SK-N-SH treated with all-trans-retinoic acid at 6 μM for 48 hours (cell line): ENCODE measurements around the gene RIPK4.

Source experiments
- ATAC-seq: fragments of 200-7000 bp; cut with Tn5 transposase; 3 replicates; pipeline ENCODE4 v1.9.1; 2020; ENCODE audit warnings: mild to moderate bottlenecking, moderate library complexity
- ARNTL ChIP-seq: fragments of 450-650 bp; formaldehyde crosslinking; IDR thresholded peaks from 2 replicates; pipeline ENCODE4 v1.5.0; 2020; ENCODE audit warnings: low read depth, mild to moderate bottlenecking, moderate library complexity, borderline replicate concordance
- BACH2 ChIP-seq: fragments of 250-450 bp; sonication (Bioruptor Pico); IDR thresholded peaks from 2 replicates; pipeline ENCODE4 v1.9.0; 2021; ENCODE audit warnings: mild to moderate bottlenecking, borderline replicate concordance
- CREB5 ChIP-seq: fragments of 250-450 bp; sonication (Bioruptor Pico); IDR thresholded peaks from 2 replicates; pipeline ENCODE4 v1.5.1; 2020; ENCODE audit warnings: low read depth, mild to moderate bottlenecking, moderate library complexity
- ESRRG ChIP-seq: fragments of 250-450 bp; sonication (Bioruptor Pico); IDR thresholded peaks from 2 replicates; pipeline ENCODE4 v1.6.1; 2021; ENCODE audit warnings: mild to moderate bottlenecking
- GLIS3 ChIP-seq: fragments of 250-450 bp; sonication (Bioruptor Pico); IDR thresholded peaks from 2 replicates; pipeline ENCODE4 v1.5.0; 2020; ENCODE audit warnings: mild to moderate bottlenecking, moderate library complexity
- ISL1 ChIP-seq: fragments of 250-450 bp; sonication (Bioruptor Pico); IDR thresholded peaks from 2 replicates; pipeline ENCODE4 v2.1.2; 2022; ENCODE audit warnings: mild to moderate bottlenecking, moderate library complexity
- OSR1 ChIP-seq: fragments of 250-450 bp; sonication (Bioruptor Pico); IDR thresholded peaks from 2 replicates; pipeline ENCODE4 v1.8.0; 2022; ENCODE audit warnings: moderate library complexity, mild to moderate bottlenecking, inconsistent platforms
- POU6F1 ChIP-seq: fragments of 250-450 bp; sonication (Bioruptor Pico); IDR thresholded peaks from 2 replicates; pipeline ENCODE4 v1.8.0; 2021; ENCODE audit warnings: low read depth, mild to moderate bottlenecking, moderate library complexity, borderline replicate concordance
- RARB ChIP-seq: fragments of 250-450 bp; sonication (Bioruptor Pico); IDR thresholded peaks from 2 replicates; pipeline ENCODE4 v1.8.0; 2021; ENCODE audit warnings: mild to moderate bottlenecking, moderate library complexity
- SNAI2 ChIP-seq: fragments of 250-450 bp; sonication (Bioruptor Pico); IDR thresholded peaks from 2 replicates; pipeline ENCODE4 v1.5.0; 2020; ENCODE audit warnings: mild to moderate bottlenecking, moderate library complexity
- TCF4 ChIP-seq: fragments of 250-450 bp; sonication (Bioruptor Pico); IDR thresholded peaks from 2 replicates; pipeline ENCODE4 v1.8.0; 2021; ENCODE audit warnings: mild to moderate bottlenecking, moderate library complexity, borderline replicate concordance
- TOX ChIP-seq: fragments of 250-450 bp; sonication (Bioruptor Pico); IDR thresholded peaks from 2 replicates; pipeline ENCODE4 v1.8.0; 2021; ENCODE audit warnings: mild to moderate bottlenecking, moderate library complexity, borderline replicate concordance
- ZC3H10 ChIP-seq: fragments of 250-450 bp; sonication (Bioruptor Pico); IDR thresholded peaks from 2 replicates; pipeline ENCODE4 v1.5.1; 2021; ENCODE audit warnings: mild to moderate bottlenecking, moderate library complexity
- ZFP3 ChIP-seq: fragments of 250-450 bp; sonication (Bioruptor Pico); IDR thresholded peaks from 2 replicates; pipeline ENCODE4 v1.5.0; 2020; ENCODE audit warnings: mild to moderate bottlenecking, moderate library complexity
- ZFP30 ChIP-seq: fragments of 450-650 bp; formaldehyde crosslinking; IDR thresholded peaks from 2 replicates; pipeline ENCODE4 v1.5.0; 2022; ENCODE audit warnings: mild to moderate bottlenecking, moderate library complexity
- ZNF565 ChIP-seq: fragments of 450-650 bp; formaldehyde crosslinking; conservative IDR thresholded peaks from 2 replicates; pipeline ENCODE4 v1.5.0; 2020; ENCODE audit warnings: low read depth, mild to moderate bottlenecking, moderate library complexity
- ZNF70 ChIP-seq: fragments of 450-650 bp; formaldehyde crosslinking; IDR thresholded peaks from 2 replicates; pipeline ENCODE4 v1.5.0; 2020; ENCODE audit warnings: mild to moderate bottlenecking, moderate library complexity
- ZNF8 ChIP-seq: fragments of 450-650 bp; formaldehyde crosslinking; IDR thresholded peaks from 2 replicates; pipeline ENCODE4 v1.5.0; 2020; ENCODE audit warnings: mild to moderate bottlenecking, moderate library complexity
- TF ChIP-seq, protein P1 (sequence below): fragments of 250-450 bp; sonication (Bioruptor Pico); IDR thresholded peaks from 2 replicates; pipeline ENCODE4 v1.5.1; 2021; ENCODE audit warnings: mild to moderate bottlenecking, moderate library complexity
- TF ChIP-seq, protein P2 (sequence below): fragments of 250-450 bp; sonication (Bioruptor Pico); IDR thresholded peaks from 2 replicates; pipeline ENCODE4 v1.8.0; 2020; ENCODE audit warnings: mild to moderate bottlenecking, moderate library complexity, borderline replicate concordance

The RIPK4 gene

GRCh38 chr21:41804381-41804780, 37.5 kb upstream of the RIPK4 start:
- TF ChIP-seq TCF4 (CRISPR knock-in tag): no peak
- no peak for TF ChIP-seq ZFP3
- no peak for TF ChIP-seq OSR1
- TF ChIP-seq SNAI2 (CRISPR knock-in tag): no peak
- TF ChIP-seq BACH2: no peak
- no peak for TF ChIP-seq ARNTL
- TF ChIP-seq, protein P1, sequence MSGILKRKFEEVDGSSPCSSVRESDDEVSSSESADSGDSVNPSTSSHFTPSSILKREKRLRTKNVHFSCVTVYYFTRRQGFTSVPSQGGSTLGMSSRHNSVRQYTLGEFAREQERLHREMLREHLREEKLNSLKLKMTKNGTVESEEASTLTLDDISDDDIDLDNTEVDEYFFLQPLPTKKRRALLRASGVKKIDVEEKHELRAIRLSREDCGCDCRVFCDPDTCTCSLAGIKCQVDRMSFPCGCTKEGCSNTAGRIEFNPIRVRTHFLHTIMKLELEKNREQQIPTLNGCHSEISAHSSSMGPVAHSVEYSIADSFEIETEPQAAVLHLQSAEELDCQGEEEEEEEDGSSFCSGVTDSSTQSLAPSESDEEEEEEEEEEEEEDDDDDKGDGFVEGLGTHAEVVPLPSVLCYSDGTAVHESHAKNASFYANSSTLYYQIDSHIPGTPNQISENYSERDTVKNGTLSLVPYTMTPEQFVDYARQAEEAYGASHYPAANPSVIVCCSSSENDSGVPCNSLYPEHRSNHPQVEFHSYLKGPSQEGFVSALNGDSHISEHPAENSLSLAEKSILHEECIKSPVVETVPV (CRISPR knock-in tag): no peak

GRCh38 chr21:41803316-41803715, 36.5 kb upstream of the RIPK4 start:
- ATAC-seq: no peak
- TF ChIP-seq RARB (CRISPR knock-in tag): no peak
- no peak for TF ChIP-seq SNAI2 (CRISPR knock-in tag)
- no peak for TF ChIP-seq CREB5 (CRISPR knock-in tag)
- no peak for TF ChIP-seq ZC3H10 (CRISPR knock-in tag)
- no peak for TF ChIP-seq ARNTL

More at GRCh38 chr21:41804381-41804780, 37.5 kb upstream of the RIPK4 start:
- ATAC-seq: no peak

- ATAC-seq: no peak
- TF ChIP-seq ZNF565 (CRISPR knock-in tag): no peak
- no peak for TF ChIP-seq ZNF70 (CRISPR knock-in tag)
- TF ChIP-seq SNAI2 (CRISPR knock-in tag): no peak
- no peak for TF ChIP-seq ZNF8 (CRISPR knock-in tag)
- TF ChIP-seq ZFP30 (CRISPR knock-in tag): no peak
- TF ChIP-seq GLIS3 (CRISPR knock-in tag): no peak
- TF ChIP-seq, protein P2, sequence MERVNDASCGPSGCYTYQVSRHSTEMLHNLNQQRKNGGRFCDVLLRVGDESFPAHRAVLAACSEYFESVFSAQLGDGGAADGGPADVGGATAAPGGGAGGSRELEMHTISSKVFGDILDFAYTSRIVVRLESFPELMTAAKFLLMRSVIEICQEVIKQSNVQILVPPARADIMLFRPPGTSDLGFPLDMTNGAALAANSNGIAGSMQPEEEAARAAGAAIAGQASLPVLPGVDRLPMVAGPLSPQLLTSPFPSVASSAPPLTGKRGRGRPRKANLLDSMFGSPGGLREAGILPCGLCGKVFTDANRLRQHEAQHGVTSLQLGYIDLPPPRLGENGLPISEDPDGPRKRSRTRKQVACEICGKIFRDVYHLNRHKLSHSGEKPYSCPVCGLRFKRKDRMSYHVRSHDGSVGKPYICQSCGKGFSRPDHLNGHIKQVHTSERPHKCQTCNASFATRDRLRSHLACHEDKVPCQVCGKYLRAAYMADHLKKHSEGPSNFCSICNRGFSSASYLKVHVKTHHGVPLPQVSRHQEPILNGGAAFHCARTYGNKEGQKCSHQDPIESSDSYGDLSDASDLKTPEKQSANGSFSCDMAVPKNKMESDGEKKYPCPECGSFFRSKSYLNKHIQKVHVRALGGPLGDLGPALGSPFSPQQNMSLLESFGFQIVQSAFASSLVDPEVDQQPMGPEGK: no peak
- TF ChIP-seq ISL1: no peak
- no peak for TF ChIP-seq BACH2
Observed at GRCh38 chr21:41802684-41803083, 35.8 kb upstream of the RIPK4 start.

GRCh38 chr21:41802198-41802584, 35.3 kb upstream of the RIPK4 start:
- TF ChIP-seq RARB (CRISPR knock-in tag) (no peak), ZFP30 (CRISPR knock-in tag) (no peak), POU6F1 (CRISPR knock-in tag) (no peak), TOX (CRISPR knock-in tag) (no peak), ZC3H10 (CRISPR knock-in tag) (no peak), ZNF8 (CRISPR knock-in tag) (no peak), ESRRG (CRISPR knock-in tag) (no peak)
- no peak for ATAC-seq

DNA sequence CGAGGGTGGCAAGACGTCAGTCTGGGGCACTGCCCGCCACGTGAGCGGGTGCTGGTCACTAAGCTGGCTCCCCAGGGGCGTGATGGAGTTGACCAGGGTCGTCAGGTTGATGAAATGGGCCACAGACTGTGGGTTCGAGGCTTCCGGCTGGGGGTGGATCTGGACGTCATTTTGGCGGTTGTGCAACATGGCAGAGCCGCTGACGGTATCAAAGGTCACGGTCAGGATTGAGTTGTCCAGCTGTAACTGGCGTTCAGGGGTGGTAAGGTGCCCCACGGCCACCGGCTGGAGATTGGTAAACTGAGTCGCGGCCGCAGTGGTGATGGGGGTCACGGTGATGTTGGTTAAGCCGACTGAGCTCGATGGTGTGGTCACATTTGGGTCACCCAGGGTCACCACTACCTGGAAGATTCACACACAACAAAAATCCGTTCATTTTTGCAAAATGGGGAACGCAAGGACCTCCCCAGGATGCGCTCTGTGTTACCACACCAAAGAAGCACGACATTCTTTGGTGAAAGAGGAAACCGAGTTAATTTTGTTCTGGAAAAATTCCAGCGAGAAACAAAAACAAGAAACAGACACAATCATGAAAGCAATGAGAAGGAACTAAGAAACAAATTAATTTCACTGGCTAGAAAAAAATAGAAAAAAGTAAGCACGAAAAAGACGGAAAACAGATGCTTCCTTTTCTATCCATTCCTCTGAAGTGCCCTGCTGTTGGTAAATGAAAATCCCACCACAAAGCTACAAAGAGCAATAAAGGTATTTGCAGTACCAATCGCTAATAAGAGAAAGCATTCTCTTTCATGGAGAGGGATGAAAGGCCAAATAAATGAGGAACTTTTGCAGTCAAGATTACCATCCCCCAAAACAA, 34.7 kb upstream of the RIPK4 start:
- no peak for TF ChIP-seq BACH2
- no peak for TF ChIP-seq ZFP30 (CRISPR knock-in tag)
- TF ChIP-seq ZC3H10 (CRISPR knock-in tag): no peak
- no peak for TF ChIP-seq SNAI2 (CRISPR knock-in tag)
- TF ChIP-seq ZFP3: no peak
- TF ChIP-seq POU6F1 (CRISPR knock-in tag): no peak
- TF ChIP-seq TOX (CRISPR knock-in tag): no peak
- ATAC-seq: no peak
